HL-60/S4 treated with retinoic acid at 250 ng/mL for 4 days and 3 days (cell line): ENCODE results near the gene ENPP5.

Experiments used
- in situ Hi-C: fragments of 300-500 bp; cut with MboI; formaldehyde crosslinking; loops from 2 replicates; pipeline ENCODE4 v1.7.0; 2022; ENCODE audit warnings: low sequenced_read_pairs

Gene ENPP5

DNA sequence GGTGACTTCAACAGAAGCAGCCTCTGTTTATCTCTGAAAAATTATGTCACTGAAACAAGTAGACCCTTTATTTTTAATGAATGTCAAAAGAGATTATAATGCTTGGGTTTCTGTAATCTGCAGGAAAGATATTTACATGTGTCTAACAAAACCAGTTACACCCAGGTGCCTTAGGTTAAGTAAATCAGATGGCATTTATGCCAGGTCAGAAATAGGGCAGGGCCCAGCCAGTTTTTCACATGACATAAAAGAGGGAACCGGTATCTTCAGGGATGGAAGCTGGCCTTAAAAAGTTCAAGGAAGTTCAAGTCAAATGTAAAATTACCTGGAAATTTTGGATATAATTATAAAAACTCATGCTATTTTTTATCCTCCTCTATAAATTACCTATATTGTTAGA is 55.1 kb downstream of the ENPP5 start:
- in situ Hi-C loops = no loop called here

- in situ Hi-C loops = no loop called here
Observed at GRCh38 chr6:46113370-46113769, 57.4 kb downstream of the ENPP5 start.
